Measurements from ENCODE around the gene CCT3.

GRCh38 chr1:156383023-156383422, 44.9 kb upstream of the CCT3 start:
- TF ChIP-seq CTCF (IDR thresholded peaks at IDR 0.05; ENCODE audit: borderline replicate concordance, extremely low read depth, low read length, poor library complexity, severe bottlenecking) (peak; percentile 88), EZH2 (IDR thresholded peaks at IDR 0.05; ENCODE audit: borderline replicate concordance, low read depth, low read length, severe bottlenecking) (no peak)

Measured in DND-41 (cell line).